B cell (primary cell): ENCODE measurements around the gene SMIM35. TPM values are rescaled to one million over a fixed set of nuclear protein-coding genes. Genes with fewer than 3 reads are reported as not detected.

Experiments
- ATAC-seq: fragments of 200-7000 bp; cut with Tn5 transposase; one replicate; pipeline ENCODE4 v1.10.0; 2021; ENCODE audit warnings: low read depth, mild to moderate bottlenecking, moderate number of reproducible peaks, moderate library complexity
- CTCF ChIA-PET: fragments of 350-600 bp; sonication (Branson Sonifier 250); formaldehyde crosslinking; loops from one replicate; lab custom pipeline; 2021; ENCODE audit warnings: antibody characterized with exemption, inconsistent platforms; lab: Charles Lee
- POLR2A ChIA-PET: fragments of 350-600 bp; sonication (Branson Sonifier 250); formaldehyde crosslinking; loops from one replicate; lab custom pipeline; 2021; ENCODE audit warnings: antibody characterized with exemption; lab: Charles Lee
- DNase-seq: peaks from one replicate; pipeline ENCODE4 v3.0.0; 2013
- H2AFZ ChIP-seq: 2 replicates; pipeline ENCODE4 v1.6.1; 2012; ENCODE audit warnings: mild to moderate bottlenecking, low read depth, low read length; ENCODE audit not compliant: insufficient read depth, poor library complexity, severe bottlenecking
- H3K27ac ChIP-seq, 2 donors: 1 replicate in 1 of 2; 2 replicates in 1 of 2; pipeline ENCODE4 v1.5.1; 2012 to 2013; ENCODE audit warnings: low read length in 2 of 2, mild to moderate bottlenecking in 2 of 2, moderate library complexity in 1 of 2
- H3K27me3 ChIP-seq, 4 experiments: fragments of 200-600 bp in 1 of 4; sonication (generic) in 1 of 4; replicated peaks in 1 of 4; 1 replicate in 2 of 4; 2 replicates in 2 of 4; pipeline versions ENCODE4 v1.6.1 to v1.7.0; 2013 to 2016; ENCODE audit warnings: low read length in 3 of 4, mild to moderate bottlenecking in 2 of 4, mixed read lengths in 1 of 4, moderate library complexity in 1 of 4; ENCODE audit not compliant: insufficient read depth in 4 of 4, control insufficient read depth in 3 of 4; ENCODE audit errors: control extremely low read depth in 1 of 4
- H3K36me3 ChIP-seq, 2 experiments: replicated peaks in 1 of 2; 1 replicate in 1 of 2; 2 replicates in 1 of 2; pipeline versions ENCODE4 v1.6.1 to v1.7.1; 2013; ENCODE audit warnings: low read length in 1 of 2; ENCODE audit not compliant: insufficient read depth in 2 of 2, control insufficient read depth in 1 of 2; ENCODE audit errors: control extremely low read depth in 1 of 2, extremely low read depth in 1 of 2
- H3K4me1 ChIP-seq, 2 donors: fragments of 200-600 bp in 1 of 2; sonication (generic) in 1 of 2; 1 replicate in 1 of 2; 2 replicates in 1 of 2; pipeline versions ENCODE4 v1.5.1 to v1.6.1; 2013 to 2017; ENCODE audit warnings: low read length in 2 of 2; ENCODE audit not compliant: control insufficient read depth in 2 of 2, insufficient read depth in 2 of 2
- H3K4me2 ChIP-seq: replicated peaks from 2 replicates; pipeline ENCODE3; 2012; ENCODE audit warnings: mild to moderate bottlenecking, low read depth, low read length; ENCODE audit not compliant: poor library complexity, severe bottlenecking
- H3K4me3 ChIP-seq, 5 experiments: fragments of 200-600 bp in 1 of 5; sonication (generic) in 1 of 5; 1 replicate in 3 of 5; 2 replicates in 2 of 5; pipeline versions ENCODE4 v1.5.1 to v1.7.0; 2011 to 2016; ENCODE audit warnings: low read length in 4 of 5, mild to moderate bottlenecking in 4 of 5, low read depth in 2 of 5, control low read depth in 1 of 5, moderate library complexity in 1 of 5; ENCODE audit not compliant: insufficient read depth in 1 of 5; ENCODE audit errors: control extremely low read depth in 1 of 5, extremely low read depth in 1 of 5
- H3K79me2 ChIP-seq: fragments of 200-600 bp; sonication (generic); one replicate; pipeline ENCODE4 v1.6.0; 2016; ENCODE audit warnings: low read length; ENCODE audit not compliant: control insufficient read depth, insufficient read depth
- H3K9ac ChIP-seq: fragments of 200-600 bp; sonication (generic); 2 replicates; pipeline ENCODE4 v1.6.1; 2017; ENCODE audit warnings: mild to moderate bottlenecking, low read length, moderate library complexity
- H3K9me3 ChIP-seq, 3 donors: one replicate each; pipeline versions ENCODE4 v1.6.1 to v1.7.1; 2013; ENCODE audit warnings: low read length in 2 of 3; ENCODE audit not compliant: control insufficient read depth in 2 of 3, insufficient read depth in 1 of 3; ENCODE audit errors: control extremely low read depth in 1 of 3
- H4K20me1 ChIP-seq: 2 replicates; pipeline ENCODE4 v1.6.0; 2012; ENCODE audit warnings: mild to moderate bottlenecking, low read length; ENCODE audit not compliant: insufficient read depth, control insufficient read depth, poor library complexity, severe bottlenecking
- H3K27ac Mint-ChIP-seq: one replicate; pipeline ENCODE4 v1.8.0; 2021; ENCODE audit warnings: mixed read lengths
- H3K27me3 Mint-ChIP-seq: one replicate; pipeline ENCODE4 v1.8.0; 2021; ENCODE audit warnings: mixed read lengths
- H3K4me1 Mint-ChIP-seq: one replicate; pipeline ENCODE4 v1.8.0; 2021; ENCODE audit warnings: mixed read lengths
- H3K4me3 Mint-ChIP-seq: one replicate; pipeline ENCODE4 v1.8.0; 2021; ENCODE audit warnings: mixed read lengths
- H3K9me3 Mint-ChIP-seq: one replicate; pipeline ENCODE4 v1.8.0; 2022; ENCODE audit warnings: mixed read lengths; ENCODE audit not compliant: insufficient read depth
- CTCF ChIP-seq: fragments of 200-600 bp; IDR thresholded peaks from one replicate; pipeline ENCODE4 v1.8.0; 2022; ENCODE audit warnings: antibody characterized with exemption, mild to moderate bottlenecking
- EZH2 ChIP-seq: IDR thresholded peaks from 2 replicates; pipeline ENCODE4 v1.6.1; 2012; ENCODE audit warnings: borderline replicate concordance, low read depth, mild to moderate bottlenecking, moderate library complexity, low read length; ENCODE audit not compliant: insufficient read depth, poor library complexity, severe bottlenecking
- WGBS: methylation state at CpG from one replicate; pipeline ENCODE4 v1.1.5; 2013; ENCODE audit warnings: missing lambda C conversion rate; ENCODE audit not compliant: insufficient coverage; 5-methylcytosine and 5-hydroxymethylcytosine counted together
- intact Hi-C: fragments of 100-400 bp; cut with micrococcal nuclease; formaldehyde crosslinking; loops from one replicate; pipeline ENCODE4 v1.10.0; 2022
- polyA plus RNA-seq: library from polyadenylated mRNA; depleted of rRNA; stranded (reverse); fragments of >200 nt; gene quantifications from 2 replicates; pipeline ENCODE4 v1.2.3, GENCODE V29; 2012
- total RNA-seq, 2 donors: library from RNA; stranded (reverse); fragments of 120-200 nt in 1 of 2; gene quantifications; 1 replicate in 1 of 2; 2 replicates in 1 of 2; pipeline versions ENCODE4 v1.2.3 to v1.2.4, GENCODE V29; 2013 to 2022

Gene SMIM35
- total and polyA plus RNA-seq, 2 donors (not counting 1 experiment from before 2014, with no cell fraction given) = 1.3 to 4.5 TPM

GRCh38 chr11:118058311-118059245 lies 28.2 kb downstream of the SMIM35 start:
- H3K27ac ChIP-seq = no peak overlapping the region
- no peak overlapping the region for H3K27ac Mint-ChIP-seq
- no peaks in the 10 kb centered on the region for H3K36me3 ChIP-seq
- no peak overlapping the region for H3K9ac ChIP-seq
- no peaks in the 10 kb centered on the region for H3K9me3 ChIP-seq
- H3K4me1 ChIP-seq = no peaks in the 10 kb centered on the region
- ChIA-PET POLR2A (no interaction called here), CTCF (interaction anchor here (10.5 to 13.0 kb wide), 2 partner anchors 110 to 215 kb away, joined by 227 to 495 read pairs; no protein-coding TSS in a partner anchor)
- no peak overlapping the region for H2AFZ ChIP-seq
- H3K4me2 ChIP-seq = no peak overlapping the region
- H3K4me1 Mint-ChIP-seq = no peaks in the 10 kb centered on the region
- H4K20me1 ChIP-seq = no peaks in the 10 kb centered on the region
- no peaks in the 10 kb centered on the region for H3K79me2 ChIP-seq
- WGBS = 68% methylated on average over 13 of the region's 20 CpGs
- no peak for ATAC-seq
- H3K27me3 ChIP-seq = peaks cover 0 to 9% (median 0%) of the 10 kb centered on the region in 4 experiments
- TF ChIP-seq EZH2 = no peak
- TF ChIP-seq CTCF = no peak
- intact Hi-C loops = no loop called here
- DNase-seq = no peak
- H3K4me3 Mint-ChIP-seq = no peak overlapping the region
- no peak overlapping the region for H3K4me3 ChIP-seq
- no peaks in the 10 kb centered on the region for H3K9me3 Mint-ChIP-seq
- peaks cover 23% of the 10 kb centered on the region for H3K27me3 Mint-ChIP-seq
